GM23338 (cell line): ENCODE data around the gene WRNIP1.
A peak's percentile ranks its signal among the peaks of the same experiment; 100 is the strongest.

Source experiments
- EZH2phosphoT487 ChIP-seq: fragments of 200-600 bp; sonication (generic); IDR thresholded peaks from one replicate; pipeline ENCODE4 v1.8.1; 2018; ENCODE audit warnings: antibody characterized with exemption; ENCODE audit not compliant: unreplicated experiment
- JUNB ChIP-seq: IDR thresholded peaks from one replicate; pipeline ENCODE4 v1.6.1; 2016; ENCODE audit warnings: antibody characterized with exemption; ENCODE audit not compliant: unreplicated experiment
- POLR2AphosphoS5 ChIP-seq: IDR thresholded peaks from 2 replicates; pipeline ENCODE4 v1.6.1; 2016; ENCODE audit warnings: antibody characterized with exemption, low read depth
- STAT1 ChIP-seq: IDR thresholded peaks from one replicate; pipeline ENCODE4 v1.6.1; 2016; ENCODE audit warnings: antibody characterized with exemption; ENCODE audit not compliant: unreplicated experiment
- TF ChIP-seq, protein P1 (sequence below), 2 experiments: fragments of 200-600 bp in 1 of 2; sonication (generic) in 1 of 2; conservative IDR thresholded peaks; 2 replicates each; pipeline versions ENCODE4 v1.5.1 to v1.6.1; 2016 to 2017; ENCODE audit warnings: antibody characterized with exemption in 2 of 2, low read depth in 2 of 2, mild to moderate bottlenecking in 2 of 2, moderate library complexity in 1 of 2

GRCh38 chr6:2749969-2750600 is 15.1 kb upstream of the WRNIP1 start:
- TF ChIP-seq POLR2AphosphoS5 (no peak), EZH2phosphoT487 (no peak), JUNB (no peak), STAT1 (no peak)
- TF ChIP-seq, protein P1, sequence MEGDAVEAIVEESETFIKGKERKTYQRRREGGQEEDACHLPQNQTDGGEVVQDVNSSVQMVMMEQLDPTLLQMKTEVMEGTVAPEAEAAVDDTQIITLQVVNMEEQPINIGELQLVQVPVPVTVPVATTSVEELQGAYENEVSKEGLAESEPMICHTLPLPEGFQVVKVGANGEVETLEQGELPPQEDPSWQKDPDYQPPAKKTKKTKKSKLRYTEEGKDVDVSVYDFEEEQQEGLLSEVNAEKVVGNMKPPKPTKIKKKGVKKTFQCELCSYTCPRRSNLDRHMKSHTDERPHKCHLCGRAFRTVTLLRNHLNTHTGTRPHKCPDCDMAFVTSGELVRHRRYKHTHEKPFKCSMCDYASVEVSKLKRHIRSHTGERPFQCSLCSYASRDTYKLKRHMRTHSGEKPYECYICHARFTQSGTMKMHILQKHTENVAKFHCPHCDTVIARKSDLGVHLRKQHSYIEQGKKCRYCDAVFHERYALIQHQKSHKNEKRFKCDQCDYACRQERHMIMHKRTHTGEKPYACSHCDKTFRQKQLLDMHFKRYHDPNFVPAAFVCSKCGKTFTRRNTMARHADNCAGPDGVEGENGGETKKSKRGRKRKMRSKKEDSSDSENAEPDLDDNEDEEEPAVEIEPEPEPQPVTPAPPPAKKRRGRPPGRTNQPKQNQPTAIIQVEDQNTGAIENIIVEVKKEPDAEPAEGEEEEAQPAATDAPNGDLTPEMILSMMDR (conservative IDR thresholded peaks at IDR 0.05; ENCODE audit: low read depth in 2 of 2): peak; percentile 74 to 94
